GM18868 (cell line): ENCODE measurements around the gene RAB31.

Experiments
- ATAC-seq: cut with Tn5 transposase; IDR thresholded peaks from one replicate; pipeline ENCODE4 v1.9.1; 2021; ENCODE audit warnings: mild to moderate bottlenecking, moderate library complexity; ENCODE audit not compliant: unreplicated experiment

Gene RAB31

GRCh38 chr18:9737006-9737405, 28.9 kb downstream of the RAB31 start:
- ATAC-seq, result no peak

GRCh38 chr18:9737472-9738121, 29.5 kb downstream of the RAB31 start:
- ATAC-seq, result no peak

GRCh38 chr18:9738266-9738969, 30.3 kb downstream of the RAB31 start:
- ATAC-seq, result no peak

GRCh38 chr18:9739516-9739915, 31.4 kb downstream of the RAB31 start:
- ATAC-seq, result no peak

GRCh38 chr18:9740071-9740470, 32.0 kb downstream of the RAB31 start:
- ATAC-seq, result no peak

GRCh38 chr18:9741406-9741792, 33.3 kb downstream of the RAB31 start:
- no peak for ATAC-seq

- no peak for ATAC-seq
These were observed 33.9 kb downstream of the RAB31 start for GRCh38 chr18:9741793-9742523.

GRCh38 chr18:9742524-9743131, 34.5 kb downstream of the RAB31 start:
- ATAC-seq, result no peak

- no peak for ATAC-seq
These were observed 35.3 kb downstream of the RAB31 start for GRCh38 chr18:9743200-9744016.

GRCh38 chr18:9746958-9747357, 38.9 kb downstream of the RAB31 start:
- ATAC-seq, result no peak

- ATAC-seq, result no peak
These were observed 41.5 kb downstream of the RAB31 start for GRCh38 chr18:9749611-9750010.

- ATAC-seq, result no peak
These were observed 42.0 kb downstream of the RAB31 start for GRCh38 chr18:9750112-9750511.

GRCh38 chr18:9750606-9751304, 42.7 kb downstream of the RAB31 start:
- ATAC-seq, result no peak

GRCh38 chr18:9751371-9752031, 43.4 kb downstream of the RAB31 start:
- no peak for ATAC-seq

- ATAC-seq, result no peak
These were observed 45.7 kb downstream of the RAB31 start for GRCh38 chr18:9753846-9754245.

- ATAC-seq, result no peak
These were observed 47.0 kb downstream of the RAB31 start for GRCh38 chr18:9755110-9755509.

- ATAC-seq, result no peak
These were observed 47.5 kb downstream of the RAB31 start for GRCh38 chr18:9755615-9756014.

GRCh38 chr18:9756271-9756932, 48.3 kb downstream of the RAB31 start:
- no peak for ATAC-seq

- no peak for ATAC-seq
These were observed 48.9 kb downstream of the RAB31 start for GRCh38 chr18:9756933-9757470.
